ENCODE data around the gene S100A3.
"Not testable (repeated sequence)": the region's sequence is repeated elsewhere in the genome, so short reads cannot be mapped to it uniquely, and the experiment has no call there.

The S100A3 gene

GRCh38 chr1:153568367-153569099, 19.5 kb upstream of the S100A3 start:
- DNase-seq: peak; percentile 87

GRCh38 chr1:153567621-153568366, 18.7 kb upstream of the S100A3 start:
- DNase-seq: peak; percentile 12

- DNase-seq: peak; percentile 93
Measured at GRCh38 chr1:153566414-153567371, 17.6 kb upstream of the S100A3 start.

- peak; percentile 43 for DNase-seq
Measured at GRCh38 chr1:153565529-153566374, 16.7 kb upstream of the S100A3 start, which contains the start of gene S100A2. Gene S100A2, minus strand, starts transcription at chr1:153565844. Its CDS starts 1,967 bp downstream, at chr1:153563877.

- no peak for DNase-seq
Measured at GRCh38 chr1:153563991-153564390, 14.9 kb upstream of the S100A3 start.

- DNase-seq: no peak
Measured at GRCh38 chr1:153563483-153563901, 14.4 kb upstream of the S100A3 start.

- DNase-seq: not testable (repeated sequence)
Measured at GRCh38 chr1:153562021-153562420, 13.0 kb upstream of the S100A3 start.

- no peak for DNase-seq
Measured at GRCh38 chr1:153561466-153561985, 12.5 kb upstream of the S100A3 start.

GRCh38 chr1:153560771-153561465, 11.9 kb upstream of the S100A3 start:
- no peak for DNase-seq

- DNase-seq: no peak
Measured at GRCh38 chr1:153560241-153560640, 11.2 kb upstream of the S100A3 start.

- DNase-seq: no peak
Measured at GRCh38 chr1:153557877-153558276, 8.8 kb upstream of the S100A3 start.

- DNase-seq: no peak
Measured at GRCh38 chr1:153556348-153556747, 7.3 kb upstream of the S100A3 start.

GRCh38 chr1:153553830-153554541, 4.9 kb upstream of the S100A3 start:
- DNase-seq: no peak

GRCh38 chr1:153553096-153553495, 4.0 kb upstream of the S100A3 start:
- no peak for DNase-seq

- no peak for DNase-seq
Measured at GRCh38 chr1:153552335-153552734, 3.3 kb upstream of the S100A3 start.

- no peak for DNase-seq
Measured at GRCh38 chr1:153550827-153551500, 1.9 kb upstream of the S100A3 start.

- DNase-seq: no peak
Measured at GRCh38 chr1:153550398-153550758, 1.3 kb upstream of the S100A3 start.

GRCh38 chr1:153549741-153550397, 811 bp upstream of the S100A3 start:
- no peak for DNase-seq
